Measurements from ENCODE around the gene ACOT8.

ACOT8 gene

GRCh38 chr20:45823949-45824835 is 33.0 kb downstream of the ACOT8 start:
- TF ChIP-seq POLR2AphosphoS5 (IDR thresholded peaks at IDR 0.05; ENCODE audit: low read depth, low read length) (no peak), SIN3A (IDR thresholded peaks at IDR 0.05; ENCODE audit: borderline replicate concordance, insufficient read depth, low read length) (no peak), REST (IDR thresholded peaks at IDR 0.05; ENCODE audit: insufficient read depth in 1 of 2, low read depth in 2 of 2, low read length in 2 of 2) (no peak), TAF1 (IDR thresholded peaks at IDR 0.05; ENCODE audit: borderline replicate concordance, insufficient read depth, low read length) (no peak), FOXP2 (optimal IDR thresholded peaks at IDR 0.05; ENCODE audit: borderline replicate concordance, extremely low read depth, extremely low read length, insufficient read depth) (no peak)

- TF ChIP-seq SIN3A (IDR thresholded peaks at IDR 0.05; ENCODE audit: borderline replicate concordance, insufficient read depth, low read length) (no peak), TAF1 (IDR thresholded peaks at IDR 0.05; ENCODE audit: borderline replicate concordance, insufficient read depth, low read length) (no peak), POLR2AphosphoS5 (IDR thresholded peaks at IDR 0.05; ENCODE audit: low read depth, low read length) (no peak), REST (IDR thresholded peaks at IDR 0.05; ENCODE audit: insufficient read depth in 1 of 2, low read depth in 2 of 2, low read length in 2 of 2) (no peak), FOXP2 (optimal IDR thresholded peaks at IDR 0.05; ENCODE audit: borderline replicate concordance, extremely low read depth, extremely low read length, insufficient read depth) (no peak)
These were observed 34.3 kb downstream of the ACOT8 start for GRCh38 chr20:45822857-45823256.

- TF ChIP-seq REST (IDR thresholded peaks at IDR 0.05; ENCODE audit: insufficient read depth in 1 of 2, low read depth in 2 of 2, low read length in 2 of 2), result no peak
- TF ChIP-seq POLR2AphosphoS5 (IDR thresholded peaks at IDR 0.05; ENCODE audit: low read depth, low read length), result no peak
- TF ChIP-seq FOXP2 (optimal IDR thresholded peaks at IDR 0.05; ENCODE audit: borderline replicate concordance, extremely low read depth, extremely low read length, insufficient read depth), result no peak
- no peak for TF ChIP-seq SIN3A (IDR thresholded peaks at IDR 0.05; ENCODE audit: borderline replicate concordance, insufficient read depth, low read length)
- TF ChIP-seq TAF1 (IDR thresholded peaks at IDR 0.05; ENCODE audit: borderline replicate concordance, insufficient read depth, low read length), result no peak
These were observed 35.2 kb downstream of the ACOT8 start for GRCh38 chr20:45821947-45822346.

GRCh38 chr20:45819466-45819865 is 37.7 kb downstream of the ACOT8 start:
- TF ChIP-seq FOXP2 (optimal IDR thresholded peaks at IDR 0.05; ENCODE audit: borderline replicate concordance, extremely low read depth, extremely low read length, insufficient read depth) (no peak), SIN3A (IDR thresholded peaks at IDR 0.05; ENCODE audit: borderline replicate concordance, insufficient read depth, low read length) (no peak), REST (IDR thresholded peaks at IDR 0.05; ENCODE audit: insufficient read depth in 1 of 2, low read depth in 2 of 2, low read length in 2 of 2) (no peak), TAF1 (IDR thresholded peaks at IDR 0.05; ENCODE audit: borderline replicate concordance, insufficient read depth, low read length) (no peak), POLR2AphosphoS5 (IDR thresholded peaks at IDR 0.05; ENCODE audit: low read depth, low read length) (no peak)

Data from PFSK-1 (cell line).